Natural killer cell (primary cell): ENCODE results near the gene EIF3B. TPM values are rescaled to one million over a fixed set of nuclear protein-coding genes. Genes with fewer than 3 reads are reported as not detected.

ENCODE experiments used
- ATAC-seq, 3 donors: fragments of 150-1000 bp in 2 of 3; fragments of 200-7000 bp in 1 of 3; cut with Tn5 transposase; 1 replicate in 1 of 3; 2 replicates in 2 of 3; pipeline ENCODE4 v1.10.0; 2021; ENCODE audit warnings: mild to moderate bottlenecking in 2 of 3, moderate library complexity in 2 of 3
- DNase-seq, 2 donors: peaks; one replicate each; pipeline versions ENCODE4 v3.0.0 to v3.0.0-alpha.2; 2013 to 2021; ENCODE audit warnings: mixed read lengths in 1 of 2
- H3K27ac ChIP-seq: one replicate; pipeline ENCODE4 v1.5.1; 2013; ENCODE audit warnings: mild to moderate bottlenecking, low read length
- H3K27me3 ChIP-seq: one replicate; pipeline ENCODE4 v1.6.1; 2013; ENCODE audit warnings: low read length; ENCODE audit not compliant: control insufficient read depth, insufficient read depth
- H3K36me3 ChIP-seq: one replicate; pipeline ENCODE4 v1.6.1; 2013; ENCODE audit warnings: low read length; ENCODE audit not compliant: control insufficient read depth, insufficient read depth
- H3K4me1 ChIP-seq: one replicate; pipeline ENCODE4 v1.6.1; 2013; ENCODE audit warnings: low read length; ENCODE audit not compliant: control insufficient read depth, insufficient read depth
- H3K4me3 ChIP-seq: one replicate; pipeline ENCODE4 v1.5.1; 2013; ENCODE audit warnings: low read length
- H3K9me3 ChIP-seq: one replicate; pipeline ENCODE4 v1.6.1; 2013; ENCODE audit warnings: low read length; ENCODE audit not compliant: control insufficient read depth, insufficient read depth
- H3K27ac Mint-ChIP-seq, 2 donors: one replicate each; pipeline ENCODE4 v1.8.0; 2022; ENCODE audit warnings: mild to moderate bottlenecking in 2 of 2, mixed read lengths in 2 of 2, moderate library complexity in 1 of 2
- H3K27me3 Mint-ChIP-seq, 2 donors: one replicate each; pipeline ENCODE4 v1.8.0; 2022; ENCODE audit warnings: low read depth in 2 of 2, mixed read lengths in 2 of 2
- H3K36me3 Mint-ChIP-seq: one replicate; pipeline ENCODE4 v1.8.0; 2022; ENCODE audit warnings: mixed read lengths
- H3K4me1 Mint-ChIP-seq, 2 donors: one replicate each; pipeline ENCODE4 v1.8.0; 2022; ENCODE audit warnings: mixed read lengths in 2 of 2
- H3K4me3 Mint-ChIP-seq: one replicate; pipeline ENCODE4 v1.8.0; 2022; ENCODE audit warnings: mild to moderate bottlenecking, moderate library complexity, mixed read lengths
- H3K9me3 Mint-ChIP-seq, 2 donors: one replicate each; pipeline ENCODE4 v1.8.0; 2022; ENCODE audit warnings: mixed read lengths in 2 of 2
- CTCF ChIP-seq: fragments of 200-600 bp; IDR thresholded peaks from one replicate; pipeline ENCODE4 v1.8.0; 2022; ENCODE audit warnings: antibody characterized with exemption
- WGBS: methylation state at CpG from one replicate; pipeline ENCODE4 v1.1.7; 2013; ENCODE audit warnings: missing lambda C conversion rate; ENCODE audit not compliant: insufficient coverage; 5-methylcytosine and 5-hydroxymethylcytosine counted together
- intact Hi-C: fragments of 100-400 bp; cut with micrococcal nuclease; formaldehyde crosslinking; loops from one replicate; pipeline ENCODE4 v1.14.2; 2022
- total RNA-seq, 4 donors: library from RNA; stranded (reverse); fragments of 120-200 nt in 1 of 4; gene quantifications; one replicate each; pipeline versions ENCODE4 v1.2.3 to v1.2.4, GENCODE V29; 2013 to 2022

Gene EIF3B
- total RNA-seq, 3 donors from 2014 or later (not counting 1 experiment from before 2014, with no cell fraction given): 194 to 219 (median 197) TPM

DNA sequence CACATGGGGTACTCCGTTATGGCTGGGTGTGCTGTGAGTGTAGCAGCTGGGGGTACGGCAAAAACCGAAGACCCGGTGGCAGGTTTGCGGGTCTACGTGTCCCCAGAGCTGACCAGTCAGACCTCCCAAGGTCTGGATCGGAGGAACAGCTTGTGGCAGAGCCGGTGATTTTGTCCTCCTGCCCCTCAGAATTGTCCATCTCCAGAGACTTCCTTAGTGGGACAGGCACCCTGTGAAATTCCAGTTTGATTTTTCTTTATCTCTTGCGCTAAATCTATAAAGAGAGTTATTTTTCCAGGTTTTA is 1.0 kb downstream of the EIF3B start:
- no peak for TF ChIP-seq CTCF
- Mint-ChIP-seq H3K27ac (peak overlapping the region; percentile 54 to 99), H3K4me3 (peak overlapping the region; percentile 83), H3K36me3 (no peaks in the 10 kb centered on the region), H3K4me1 (peaks cover 45 to 46% of the 10 kb centered on the region in 2 donors), H3K27me3 (no peaks in the 10 kb centered on the region), H3K9me3 (no peaks in the 10 kb centered on the region)
- 7% methylated on average over 9 of the region's 9 CpGs for whole genome bisulfite sequencing
- Histone ChIP-seq H3K36me3 (peaks cover 9% of the 10 kb centered on the region), H3K4me3 (peak overlapping the region; percentile 59), H3K9me3 (no peaks in the 10 kb centered on the region), H3K27me3 (no peaks in the 10 kb centered on the region), H3K27ac (no peak overlapping the region), H3K4me1 (peaks cover 41% of the 10 kb centered on the region)
- intact Hi-C loops: no loop called here
- ATAC-seq (no peak), DNase-seq (no peak)

DNA sequence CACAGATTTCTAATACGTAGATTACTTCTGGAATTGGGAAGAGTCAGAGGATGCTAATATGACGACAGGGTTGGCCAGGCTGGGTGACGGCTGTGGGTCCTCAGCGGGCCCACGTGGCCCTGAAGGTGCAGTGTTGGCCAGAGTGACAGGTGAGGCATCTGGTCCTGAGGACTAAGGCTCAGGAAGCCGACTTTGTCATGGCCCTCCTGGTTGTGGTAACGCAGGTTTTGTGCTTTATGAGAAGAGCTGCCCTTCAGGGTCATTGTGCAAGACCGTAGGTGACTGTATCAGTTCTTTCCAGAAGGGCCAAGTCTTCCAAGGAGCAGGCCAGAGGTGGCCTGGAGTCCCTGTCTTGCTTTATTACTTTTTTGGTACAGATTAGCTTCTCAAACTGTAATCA is 2.5 kb downstream of the EIF3B start:
- H3K9me3 Mint-ChIP-seq: no peaks in the 10 kb centered on the region
- ATAC-seq: no peak
- TF ChIP-seq CTCF: no peak
- no peaks in the 10 kb centered on the region for H3K9me3 ChIP-seq
- WGBS: 84% methylated on average over 8 of the region's 8 CpGs
- H3K27ac ChIP-seq: no peak overlapping the region
- H3K27me3 ChIP-seq: no peaks in the 10 kb centered on the region
- H3K4me1 Mint-ChIP-seq: peaks cover 48 to 49% of the 10 kb centered on the region in 2 donors
- H3K27me3 Mint-ChIP-seq: no peaks in the 10 kb centered on the region
- no peaks in the 10 kb centered on the region for H3K36me3 Mint-ChIP-seq
- no peak overlapping the region for H3K4me3 ChIP-seq
- peaks cover 43% of the 10 kb centered on the region for H3K4me1 ChIP-seq
- intact Hi-C loops: no loop called here
- DNase-seq: no peak
- peaks cover 18% of the 10 kb centered on the region for H3K36me3 ChIP-seq
- H3K4me3 Mint-ChIP-seq: peak overlapping the region; percentile 83
- H3K27ac Mint-ChIP-seq: peak overlapping the region; percentile 20 to 41

- peaks cover 22% of the 10 kb centered on the region for H3K36me3 ChIP-seq
- intact Hi-C loops: no loop called here
- ATAC-seq: no peak
- no peaks in the 10 kb centered on the region for H3K9me3 ChIP-seq
- H3K4me1 Mint-ChIP-seq: peaks cover 52 to 53% of the 10 kb centered on the region in 2 donors
- no peaks in the 10 kb centered on the region for H3K27me3 Mint-ChIP-seq
- H3K4me1 ChIP-seq: peaks cover 47% of the 10 kb centered on the region
- peak overlapping the region; percentile 83 for H3K4me3 Mint-ChIP-seq
- WGBS: 78% methylated on average over 6 of the region's 6 CpGs
- TF ChIP-seq CTCF: no peak
- no peaks in the 10 kb centered on the region for H3K9me3 Mint-ChIP-seq
- no peak overlapping the region for H3K27ac ChIP-seq
- no peak for DNase-seq
- H3K27me3 ChIP-seq: no peaks in the 10 kb centered on the region
- H3K4me3 ChIP-seq: no peak overlapping the region
- no peaks in the 10 kb centered on the region for H3K36me3 Mint-ChIP-seq
- H3K27ac Mint-ChIP-seq: peak overlapping the region; percentile 20 to 41
These were observed 2.9 kb downstream of the EIF3B start for GRCh38 chr7:2357571-2357970.

- H3K4me1 Mint-ChIP-seq: peaks cover 61 to 63% of the 10 kb centered on the region in 2 donors
- H3K27me3 Mint-ChIP-seq: no peaks in the 10 kb centered on the region
- DNase-seq (no peak), ATAC-seq (no peak)
- no peaks in the 10 kb centered on the region for H3K9me3 ChIP-seq
- intact Hi-C loops: no loop called here
- H3K27ac Mint-ChIP-seq: peak overlapping the region; percentile 44 to 73
- H3K4me1 ChIP-seq: peaks cover 52% of the 10 kb centered on the region
- TF ChIP-seq CTCF: no peak
- H3K36me3 Mint-ChIP-seq: no peaks in the 10 kb centered on the region
- H3K27me3 ChIP-seq: no peaks in the 10 kb centered on the region
- H3K4me3 ChIP-seq: no peak overlapping the region
- H3K4me3 Mint-ChIP-seq: peak overlapping the region; percentile 28
- no peak overlapping the region for H3K27ac ChIP-seq
- WGBS: 81% methylated on average over 8 of the region's 8 CpGs
- no peaks in the 10 kb centered on the region for H3K9me3 Mint-ChIP-seq
- H3K36me3 ChIP-seq: peaks cover 34% of the 10 kb centered on the region
These were observed 4.4 kb downstream of the EIF3B start for GRCh38 chr7:2358968-2359527.
